HepG2 (cell line): ENCODE data around the gene SCYGR8. TPM values are rescaled to one million over a fixed set of nuclear protein-coding genes. Genes with fewer than 3 reads are reported as not detected.

Experiments
- FOXA1 ChIP-seq, 2 experiments: fragments of 450-650 bp in 1 of 2; sonication (generic) in 1 of 2; formaldehyde crosslinking in 1 of 2; IDR thresholded peaks; 2 replicates each; pipeline versions ENCODE4 v1.4.0 to v1.6.1; 2016 to 2020; ENCODE audit warnings: missing genetic modification reagents in 1 of 2
- FOXP1 ChIP-seq, 2 experiments: fragments of 450-650 bp in 1 of 2; IDR thresholded peaks; 2 replicates each; pipeline ENCODE4 v1.6.1; 2017 to 2018; ENCODE audit warnings: antibody characterized with exemption in 1 of 2
- JARID2 ChIP-seq: sonication (generic); formaldehyde crosslinking; IDR thresholded peaks from 2 replicates; pipeline ENCODE4 v1.8.1; 2023; ENCODE audit warnings: missing genetic modification reagents, inconsistent platforms; ENCODE audit not compliant: insufficient replicate concordance
- KDM5B ChIP-seq: sonication (generic); formaldehyde crosslinking; IDR thresholded peaks from 2 replicates; pipeline ENCODE4 v1.4.0; 2020; ENCODE audit warnings: missing genetic modification reagents, mild to moderate bottlenecking, borderline replicate concordance
- KMT2B ChIP-seq: IDR thresholded peaks from 2 replicates; pipeline ENCODE4 v1.6.1; 2016; ENCODE audit warnings: missing genetic modification reagents, missing compliant biosample characterization
- POGZ ChIP-seq: sonication (generic); formaldehyde crosslinking; IDR thresholded peaks from 2 replicates; pipeline ENCODE4 v1.4.0; 2020; ENCODE audit warnings: mild to moderate bottlenecking, missing genetic modification reagents
- SAP130 ChIP-seq: IDR thresholded peaks from 2 replicates; pipeline ENCODE4 v1.6.1; 2016; ENCODE audit warnings: low read depth
- SMAD1 ChIP-seq: sonication (generic); formaldehyde crosslinking; IDR thresholded peaks from 2 replicates; pipeline ENCODE4 v1.4.0; 2020; ENCODE audit warnings: missing genetic modification reagents, low read depth, mild to moderate bottlenecking, borderline replicate concordance
- SOX6 ChIP-seq, 2 experiments: fragments of 450-650 bp in 1 of 2; sonication (generic) in 1 of 2; formaldehyde crosslinking in 1 of 2; IDR thresholded peaks; 2 replicates each; pipeline versions ENCODE4 v1.4.0 to v1.6.1; 2017 to 2020; ENCODE audit warnings: antibody characterized with exemption in 1 of 2, mild to moderate bottlenecking in 1 of 2, missing genetic modification reagents in 1 of 2
- TGIF2 ChIP-seq: IDR thresholded peaks from 2 replicates; pipeline ENCODE4 v1.6.1; 2016; ENCODE audit warnings: control low read depth, missing compliant biosample characterization
- ZHX1 ChIP-seq: sonication (generic); formaldehyde crosslinking; IDR thresholded peaks from 2 replicates; pipeline ENCODE4 v1.8.1; 2022; ENCODE audit warnings: low read depth, mild to moderate bottlenecking, missing genetic modification reagents
- ZNF10 ChIP-seq: sonication (generic); formaldehyde crosslinking; IDR thresholded peaks from 2 replicates; pipeline ENCODE4 v1.4.0; 2020; ENCODE audit warnings: mild to moderate bottlenecking, low read depth, missing genetic modification reagents, borderline replicate concordance
- ZNF101 ChIP-seq: sonication (generic); formaldehyde crosslinking; IDR thresholded peaks from 2 replicates; pipeline ENCODE4 v1.4.0; 2020; ENCODE audit warnings: mild to moderate bottlenecking, low read depth, missing genetic modification reagents, borderline replicate concordance
- ZNF12 ChIP-seq: sonication (generic); formaldehyde crosslinking; IDR thresholded peaks from 2 replicates; pipeline ENCODE4 v1.5.0; 2020; ENCODE audit warnings: missing genetic modification reagents
- ZNF225 ChIP-seq: sonication (generic); formaldehyde crosslinking; IDR thresholded peaks from 2 replicates; pipeline ENCODE4 v1.4.0; 2020; ENCODE audit warnings: mild to moderate bottlenecking, missing genetic modification reagents
- ZNF253 ChIP-seq: sonication (generic); formaldehyde crosslinking; IDR thresholded peaks from 2 replicates; pipeline ENCODE4 v1.8.0; 2022; ENCODE audit warnings: mild to moderate bottlenecking, missing genetic modification reagents, borderline replicate concordance
- ZNF788 ChIP-seq: sonication (generic); formaldehyde crosslinking; IDR thresholded peaks from 2 replicates; pipeline ENCODE4 v1.5.0; 2020; ENCODE audit warnings: mild to moderate bottlenecking, missing genetic modification reagents, borderline replicate concordance
- ZSCAN29 ChIP-seq: sonication (generic); formaldehyde crosslinking; conservative IDR thresholded peaks from 2 replicates; pipeline ENCODE4 v1.4.0; 2020; ENCODE audit warnings: mild to moderate bottlenecking, missing genetic modification reagents
- polyA plus RNA-seq, 8 experiments: library from polyadenylated mRNA; depleted of rRNA in 3 of 8; stranded (reverse) in 7 of 8; unstranded in 1 of 8; fragments of >200 nt; fragmentation: Illumina TruSeq in 4 of 8; extraction: Trizol in 4 of 8; gene quantifications; 2 replicates each; pipeline versions ENCODE4 v1.2.1 to v1.2.3, GENCODE V29; 2011 to 2016; ENCODE audit warnings: low read depth in 4 of 8, missing spikeins in 1 of 8, mixed read lengths in 1 of 8; ENCODE audit not compliant: insufficient read depth in 1 of 8
- total RNA-seq, 5 experiments: library from RNA; depleted of rRNA; stranded (reverse); fragments of >200 nt; fragmentation: Illumina TruSeq; extraction: Trizol; gene quantifications; 2 replicates each; pipeline ENCODE4 v1.2.3, GENCODE V29; 2016; ENCODE audit warnings: low read depth in 1 of 5
- TF ChIP-seq, protein P1 (sequence below): sonication (generic); formaldehyde crosslinking; IDR thresholded peaks from 2 replicates; pipeline ENCODE4 v1.5.0; 2020; ENCODE audit warnings: mild to moderate bottlenecking, missing genetic modification reagents
- TF ChIP-seq, protein P2 (sequence below): IDR thresholded peaks from 2 replicates; pipeline ENCODE4 v1.6.1; 2016; ENCODE audit warnings: low read depth
- TF ChIP-seq, protein P3 (sequence below): sonication (generic); formaldehyde crosslinking; conservative IDR thresholded peaks from 2 replicates; pipeline ENCODE4 v1.8.0; 2022; ENCODE audit warnings: low read depth, missing genetic modification reagents

Gene SCYGR8
- total and polyA plus RNA-seq, 2 of the 13 experiments (the other 11 are each of a cell fraction or from before 2014, with no cell fraction given) = not detected

- TF ChIP-seq ZNF225 (CRISPR knock-in tag) = no peak
- no peak for TF ChIP-seq ZNF788 (CRISPR knock-in tag)
- TF ChIP-seq SOX6 (IDR thresholded peaks at IDR 0.05) = no peak
- TF ChIP-seq SOX6 (CRISPR knock-in tag; IDR thresholded peaks at IDR 0.05) = peak; percentile 72
- TF ChIP-seq, protein P1, sequence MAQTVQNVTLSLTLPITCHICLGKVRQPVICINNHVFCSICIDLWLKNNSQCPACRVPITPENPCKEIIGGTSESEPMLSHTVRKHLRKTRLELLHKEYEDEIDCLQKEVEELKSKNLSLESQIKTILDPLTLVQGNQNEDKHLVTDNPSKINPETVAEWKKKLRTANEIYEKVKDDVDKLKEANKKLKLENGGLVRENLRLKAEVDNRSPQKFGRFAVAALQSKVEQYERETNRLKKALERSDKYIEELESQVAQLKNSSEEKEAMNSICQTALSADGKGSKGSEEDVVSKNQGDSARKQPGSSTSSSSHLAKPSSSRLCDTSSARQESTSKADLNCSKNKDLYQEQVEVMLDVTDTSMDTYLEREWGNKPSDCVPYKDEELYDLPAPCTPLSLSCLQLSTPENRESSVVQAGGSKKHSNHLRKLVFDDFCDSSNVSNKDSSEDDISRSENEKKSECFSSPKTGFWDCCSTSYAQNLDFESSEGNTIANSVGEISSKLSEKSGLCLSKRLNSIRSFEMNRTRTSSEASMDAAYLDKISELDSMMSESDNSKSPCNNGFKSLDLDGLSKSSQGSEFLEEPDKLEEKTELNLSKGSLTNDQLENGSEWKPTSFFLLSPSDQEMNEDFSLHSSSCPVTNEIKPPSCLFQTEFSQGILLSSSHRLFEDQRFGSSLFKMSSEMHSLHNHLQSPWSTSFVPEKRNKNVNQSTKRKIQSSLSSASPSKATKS (CRISPR knock-in tag) = no peak
- TF ChIP-seq SAP130 (CRISPR knock-in tag) = peak; percentile 58
- no peak for TF ChIP-seq ZNF10
- 0 out of 2 replicates have a peak, but pooled peaks have one; percentile 27 for TF ChIP-seq ZSCAN29
- TF ChIP-seq, protein P2, sequence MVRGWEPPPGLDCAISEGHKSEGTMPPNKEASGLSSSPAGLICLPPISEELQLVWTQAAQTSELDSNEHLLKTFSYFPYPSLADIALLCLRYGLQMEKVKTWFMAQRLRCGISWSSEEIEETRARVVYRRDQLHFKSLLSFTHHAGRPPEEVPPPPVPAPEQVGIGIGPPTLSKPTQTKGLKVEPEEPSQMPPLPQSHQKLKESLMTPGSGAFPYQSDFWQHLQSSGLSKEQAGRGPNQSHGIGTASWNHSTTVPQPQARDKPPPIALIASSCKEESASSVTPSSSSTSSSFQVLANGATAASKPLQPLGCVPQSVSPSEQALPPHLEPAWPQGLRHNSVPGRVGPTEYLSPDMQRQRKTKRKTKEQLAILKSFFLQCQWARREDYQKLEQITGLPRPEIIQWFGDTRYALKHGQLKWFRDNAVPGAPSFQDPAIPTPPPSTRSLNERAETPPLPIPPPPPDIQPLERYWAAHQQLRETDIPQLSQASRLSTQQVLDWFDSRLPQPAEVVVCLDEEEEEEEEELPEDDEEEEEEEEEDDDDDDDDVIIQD (CRISPR knock-in tag) = peak; percentile 70
- peak; percentile 77 for TF ChIP-seq JARID2 (CRISPR knock-in tag)
- TF ChIP-seq KMT2B (CRISPR knock-in tag) = peak; percentile 70; the same call in 1 of the 2 replicates
- no peak for TF ChIP-seq FOXP1 (IDR thresholded peaks at IDR 0.05)
- TF ChIP-seq FOXP1 (CRISPR knock-in tag; IDR thresholded peaks at IDR 0.05) = no peak
- no peak for TF ChIP-seq ZNF101 (CRISPR knock-in tag)
- TF ChIP-seq ZNF12 (CRISPR knock-in tag) = 0 out of 2 replicates have a peak, but pooled peaks have one; percentile 51
- no peak for TF ChIP-seq ZHX1 (CRISPR knock-in tag)
- TF ChIP-seq FOXA1 (IDR thresholded peaks at IDR 0.05) = no peak
- peak; percentile 30; the same call in 1 of the 2 replicates for TF ChIP-seq FOXA1 (CRISPR knock-in tag; IDR thresholded peaks at IDR 0.05)
- TF ChIP-seq SMAD1 (CRISPR knock-in tag) = peak; percentile 84
- 0 out of 2 replicates have a peak, but pooled peaks have one; percentile 51 for TF ChIP-seq TGIF2 (CRISPR knock-in tag)
- TF ChIP-seq, protein P3, sequence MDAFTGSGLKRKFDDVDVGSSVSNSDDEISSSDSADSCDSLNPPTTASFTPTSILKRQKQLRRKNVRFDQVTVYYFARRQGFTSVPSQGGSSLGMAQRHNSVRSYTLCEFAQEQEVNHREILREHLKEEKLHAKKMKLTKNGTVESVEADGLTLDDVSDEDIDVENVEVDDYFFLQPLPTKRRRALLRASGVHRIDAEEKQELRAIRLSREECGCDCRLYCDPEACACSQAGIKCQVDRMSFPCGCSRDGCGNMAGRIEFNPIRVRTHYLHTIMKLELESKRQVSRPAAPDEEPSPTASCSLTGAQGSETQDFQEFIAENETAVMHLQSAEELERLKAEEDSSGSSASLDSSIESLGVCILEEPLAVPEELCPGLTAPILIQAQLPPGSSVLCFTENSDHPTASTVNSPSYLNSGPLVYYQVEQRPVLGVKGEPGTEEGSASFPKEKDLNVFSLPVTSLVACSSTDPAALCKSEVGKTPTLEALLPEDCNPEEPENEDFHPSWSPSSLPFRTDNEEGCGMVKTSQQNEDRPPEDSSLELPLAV (CRISPR knock-in tag) = no peak
- TF ChIP-seq ZNF253 (CRISPR knock-in tag) = no peak
- TF ChIP-seq KDM5B (CRISPR knock-in tag) = peak; percentile 70; the same call in 1 of the 2 replicates
- TF ChIP-seq POGZ (CRISPR knock-in tag) = peak; percentile 51; the same call in 1 of the 2 replicates
Observed at GRCh38 chr2:227766373-227766883, 20.7 kb downstream of the SCYGR8 start (continued).
